HCT116 (cell line): ENCODE measurements around the gene CAMSAP1.

Source experiments
- CBX3 ChIP-seq: IDR thresholded peaks from 2 replicates; pipeline ENCODE4 v1.6.1; 2012; ENCODE audit warnings: low read depth
- CEBPB ChIP-seq: IDR thresholded peaks from 2 replicates; pipeline ENCODE4 v1.6.1; 2012; ENCODE audit warnings: low read depth
- CTCF ChIP-seq, 3 experiments: fragments of 200-600 bp in 1 of 3; sonication (generic) in 1 of 3; IDR thresholded peaks in 2 of 3; conservative IDR thresholded peaks in 1 of 3; 2 replicates each; pipeline ENCODE4 v1.5.1; 2012 to 2017; ENCODE audit warnings: low read depth in 2 of 3, low read length in 2 of 3, antibody characterized with exemption in 1 of 3, borderline replicate concordance in 1 of 3, control low read depth in 1 of 3, mild to moderate bottlenecking in 1 of 3, mixed read lengths in 1 of 3, mixed run types in 1 of 3, moderate library complexity in 1 of 3; ENCODE audit not compliant: insufficient read depth in 1 of 3
- EZH2 ChIP-seq: fragments of 200-600 bp; sonication (generic); IDR thresholded peaks from 2 replicates; pipeline ENCODE4 v1.6.1; 2017; ENCODE audit warnings: antibody characterized with exemption, mixed run types
- JUND ChIP-seq: IDR thresholded peaks from 2 replicates; pipeline ENCODE4 v1.6.1; 2012
- MAX ChIP-seq: IDR thresholded peaks from 2 replicates; pipeline ENCODE4 v1.6.1; 2012
- POLR2A ChIP-seq: IDR thresholded peaks from 2 replicates; pipeline ENCODE4 v1.7.0; 2011; ENCODE audit warnings: borderline replicate concordance; ENCODE audit not compliant: insufficient read depth, insufficient read length; ENCODE audit errors: extremely low read depth
- RAD21 ChIP-seq: IDR thresholded peaks from 2 replicates; pipeline ENCODE4 v1.6.1; 2012; ENCODE audit warnings: low read depth, mild to moderate bottlenecking
- REST ChIP-seq: IDR thresholded peaks from 2 replicates; pipeline ENCODE4 v1.6.1; 2012; ENCODE audit warnings: low read depth
- TF ChIP-seq, protein P1 (sequence below): IDR thresholded peaks from 2 replicates; pipeline ENCODE4 v1.6.1; 2012

GRCh38 chr9:135891027-135891631 is 16.2 kb downstream of the CAMSAP1 start:
- no peak for TF ChIP-seq CEBPB
- no peak for TF ChIP-seq CTCF (IDR thresholded peaks at IDR 0.05 in 2 of 3, conservative IDR thresholded peaks at IDR 0.05 in 1 of 3; ENCODE audit: borderline replicate concordance in 1 of 3, insufficient read depth in 1 of 3, low read depth in 2 of 3, low read length in 2 of 3)
- TF ChIP-seq JUND = no peak
- TF ChIP-seq MAX = no peak
- TF ChIP-seq, protein P1, sequence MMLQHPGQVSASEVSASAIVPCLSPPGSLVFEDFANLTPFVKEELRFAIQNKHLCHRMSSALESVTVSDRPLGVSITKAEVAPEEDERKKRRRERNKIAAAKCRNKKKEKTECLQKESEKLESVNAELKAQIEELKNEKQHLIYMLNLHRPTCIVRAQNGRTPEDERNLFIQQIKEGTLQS = no peak
- no peak for TF ChIP-seq RAD21
- no peak for TF ChIP-seq POLR2A
- TF ChIP-seq REST = no peak
- TF ChIP-seq CBX3 = no peak
- no peak for TF ChIP-seq EZH2
